ENCODE data around the gene CD247. TPM values are rescaled to one million over a fixed set of nuclear protein-coding genes. Genes with fewer than 3 reads are reported as not detected.
A peak's percentile ranks its signal among the peaks of the same experiment; 100 is the strongest.

Gene CD247
- polyA plus RNA-seq, 2 of the 4 experiments (the other 2 are of a cell fraction): 0.10 to 0.27 TPM

GRCh38 chr1:167541610-167542009, 23.3 kb upstream of the CD247 start:
- Histone ChIP-seq H3K4me1 (peaks cover 14% of the 10 kb centered on the region; the same call in 2 of the 3 replicates), H3K4me3 (no peak overlapping the region), H3K9me3 (no peaks in the 10 kb centered on the region), H3K27ac (peak overlapping the region in 1 of 2 experiments; percentile 12; a peak in 3 of 6 replicates), H3K4me2 (peak overlapping the region; percentile 2; the same call in 1 of the 3 replicates)
- ChIA-PET POLR2A (interaction anchor here (2.1 kb wide), 1 partner anchor 12 kb away, joined by 11 read pairs; the partner anchor contains the start of gene CREG1), CTCF (interaction anchor here (0.6 to 2.9 kb wide), 14 partner anchors 10 to 482 kb away, joined by 3 to 34 read pairs (median 4); no protein-coding TSS in a partner anchor)
- ATAC-seq (no peak), DNase-seq (ENCODE audit: low read depth in 1 of 2, low spot score in 1 of 2) (no peak), FAIRE-seq (no peak)
- WGBS (ENCODE audit: missing lambda C conversion rate): 0% methylated on average over 1 of the region's 1 CpG
- no peak for TF ChIP-seq RAD21 (conservative IDR thresholded peaks at IDR 0.05 in 1 of 2, IDR thresholded peaks at IDR 0.05 in 1 of 2)
- no peak for TF ChIP-seq MAZ (IDR thresholded peaks at IDR 0.05; ENCODE audit: borderline replicate concordance, low read depth, low read length)
- no peak for TF ChIP-seq HOXB13 (CRISPR knock-in tag; IDR thresholded peaks at IDR 0.05; ENCODE audit: low read depth)
- TF ChIP-seq MYC (IDR thresholded peaks at IDR 0.05; ENCODE audit: borderline replicate concordance, low read length): no peak
- no peak for TF ChIP-seq HOXB5 (CRISPR knock-in tag; IDR thresholded peaks at IDR 0.05)
- no peak for TF ChIP-seq PBX3 (IDR thresholded peaks at IDR 0.05)
- no peak for TF ChIP-seq KDM5A (IDR thresholded peaks at IDR 0.05)
- no peak for TF ChIP-seq EHMT2 (IDR thresholded peaks at IDR 0.05; ENCODE audit: low read depth)
- no peak for TF ChIP-seq REST (IDR thresholded peaks at IDR 0.05)
- no peak for TF ChIP-seq TP53 (CRISPR knock-in tag; IDR thresholded peaks at IDR 0.05)
- TF ChIP-seq SREBF2 (IDR thresholded peaks at IDR 0.05): no peak

- Histone ChIP-seq H3K4me1 (peaks cover 14% of the 10 kb centered on the region; the same call in 2 of the 3 replicates), H3K9me3 (no peaks in the 10 kb centered on the region), H3K4me3 (no peak overlapping the region), H3K27ac (peak overlapping the region in 1 of 2 experiments; percentile 29; a peak in 3 of 6 replicates), H3K4me2 (peak overlapping the region; percentile 2; the same call in 1 of the 3 replicates)
- POLR2A ChIA-PET: interaction anchor here (2.1 kb wide), 1 partner anchor 13 kb away, joined by 11 read pairs; the partner anchor contains the start of gene CREG1
- no peak for FAIRE-seq
- DNase-seq (ENCODE audit: low read depth in 1 of 2, low spot score in 1 of 2): no peak
- TF ChIP-seq JUNB (IDR thresholded peaks at IDR 0.05): no peak
- TF ChIP-seq CEBPB (IDR thresholded peaks at IDR 0.05): no peak
- ATAC-seq: no peak
- CTCF ChIA-PET: interaction anchor here (0.6 to 2.9 kb wide), 40 partner anchors 8 to 559 kb away, joined by 3 to 34 read pairs (median 5); partner anchors contain the start of genes CD247 and CREG1
These were observed 22.7 kb upstream of the CD247 start for GRCh38 chr1:167541003-167541402.

GRCh38 chr1:167538657-167539056, 20.3 kb upstream of the CD247 start:
- Histone ChIP-seq H3K4me1 (peaks cover 14% of the 10 kb centered on the region; the same call in 2 of the 3 replicates), H3K4me2 (no peak overlapping the region), H3K4me3 (no peak overlapping the region), H3K27ac (no peak overlapping the region), H3K9me3 (no peaks in the 10 kb centered on the region)
- WGBS (ENCODE audit: missing lambda C conversion rate): 65% methylated on average over 5 of the region's 5 CpGs
- FAIRE-seq (no peak), DNase-seq (ENCODE audit: low read depth in 1 of 2, low spot score in 1 of 2) (peak; percentile 35 to 48), ATAC-seq (peak; percentile 48 to 70; a peak in 5 of 6 replicates)
- ChIA-PET CTCF (interaction anchor here (0.9 to 7.0 kb wide), 4 partner anchors 12 to 478 kb away, joined by 3 to 56 read pairs (median 3); no protein-coding TSS in a partner anchor), POLR2A (no interaction called here)
- TF ChIP-seq RAD21 (conservative IDR thresholded peaks at IDR 0.05 in 1 of 2, IDR thresholded peaks at IDR 0.05 in 1 of 2): peak in 1 of 2 experiments; percentile 15; a peak in 1 of 5 replicates
- TF ChIP-seq BCL3 (IDR thresholded peaks at IDR 0.05): no peak
